Liver (tissue), 9 donors: ENCODE results near the gene FSD1L. TPM values are rescaled to one million over a fixed set of nuclear protein-coding genes. Genes with fewer than 3 reads are reported as not detected.

Experiments
- DNase-seq: peaks from one replicate; pipeline ENCODE4 v3.0.0-alpha.2; 2017; ENCODE audit warnings: low spot score
- H3K27ac ChIP-seq, 2 donors: one replicate each; pipeline ENCODE4 v1.7.0; 2013; ENCODE audit warnings: inconsistent platforms in 2 of 2, low read length in 2 of 2, control low read depth in 1 of 2, low read depth in 1 of 2, mild to moderate bottlenecking in 1 of 2
- H3K27me3 ChIP-seq, 4 donors: one replicate each; pipeline versions ENCODE4 v1.6.1 to v1.7.0; 2013; ENCODE audit warnings: low read length in 3 of 4, inconsistent platforms in 1 of 4, mild to moderate bottlenecking in 1 of 4, moderate library complexity in 1 of 4; ENCODE audit not compliant: control insufficient read depth in 4 of 4, insufficient read depth in 4 of 4
- H3K36me3 ChIP-seq, 4 donors: one replicate each; pipeline versions ENCODE4 v1.6.1 to v1.7.0; 2013; ENCODE audit warnings: low read length in 3 of 4, mild to moderate bottlenecking in 3 of 4, low read depth in 1 of 4, moderate library complexity in 1 of 4; ENCODE audit not compliant: control insufficient read depth in 4 of 4, insufficient read depth in 3 of 4
- H3K4me1 ChIP-seq, 4 donors: one replicate each; pipeline versions ENCODE4 v1.6.1 to v1.7.0; 2013; ENCODE audit warnings: low read length in 3 of 4, mild to moderate bottlenecking in 3 of 4, moderate library complexity in 1 of 4; ENCODE audit not compliant: control insufficient read depth in 4 of 4, insufficient read depth in 4 of 4
- H3K4me3 ChIP-seq, 3 donors: one replicate each; pipeline versions ENCODE4 v1.6.1 to v1.7.0; 2013; ENCODE audit warnings: low read length in 3 of 3, control low read depth in 1 of 3, low read depth in 1 of 3, mild to moderate bottlenecking in 1 of 3
- H3K9ac ChIP-seq, 2 donors: one replicate each; pipeline ENCODE4 v1.7.0; 2013; ENCODE audit warnings: low read length in 2 of 2, mild to moderate bottlenecking in 2 of 2, moderate library complexity in 2 of 2, control low read depth in 1 of 2, low read depth in 1 of 2
- H3K9me3 ChIP-seq, 4 donors: one replicate each; pipeline versions ENCODE4 v1.6.1 to v1.7.0; 2013; ENCODE audit warnings: low read length in 3 of 4; ENCODE audit not compliant: control insufficient read depth in 4 of 4
- EGR1 ChIP-seq, 2 donors: IDR thresholded peaks; 2 replicates each; pipeline ENCODE4 v1.6.1; 2016 to 2018; ENCODE audit warnings: antibody characterized with exemption in 2 of 2, low read depth in 2 of 2
- FOXA1 ChIP-seq: IDR thresholded peaks from 2 replicates; pipeline ENCODE4 v1.6.1; 2016; ENCODE audit warnings: antibody characterized with exemption
- FOXA2 ChIP-seq: IDR thresholded peaks from 2 replicates; pipeline ENCODE4 v1.6.1; 2016; ENCODE audit warnings: antibody characterized with exemption
- GABPA ChIP-seq, 2 donors: IDR thresholded peaks in 1 of 2; conservative IDR thresholded peaks in 1 of 2; 2 replicates each; pipeline ENCODE4 v1.6.1; 2016; ENCODE audit warnings: antibody characterized with exemption in 2 of 2, mild to moderate bottlenecking in 1 of 2, moderate library complexity in 1 of 2
- HNF4A ChIP-seq, 2 donors: conservative IDR thresholded peaks; 2 replicates each; pipeline ENCODE4 v1.6.1; 2016; ENCODE audit warnings: antibody characterized with exemption in 2 of 2, mild to moderate bottlenecking in 2 of 2
- HNF4G ChIP-seq: IDR thresholded peaks from 2 replicates; pipeline ENCODE4 v1.6.1; 2016; ENCODE audit warnings: antibody characterized with exemption
- JUND ChIP-seq, 2 donors: IDR thresholded peaks; 2 replicates each; pipeline ENCODE4 v1.6.1; 2016; ENCODE audit warnings: antibody characterized with exemption in 2 of 2
- NR2F2 ChIP-seq: IDR thresholded peaks from 2 replicates; pipeline ENCODE4 v1.6.1; 2016; ENCODE audit warnings: antibody characterized with exemption
- RAD21 ChIP-seq, 2 donors: IDR thresholded peaks; 2 replicates each; pipeline ENCODE4 v1.6.1; 2016; ENCODE audit warnings: antibody characterized with exemption in 2 of 2, mild to moderate bottlenecking in 2 of 2
- RXRA ChIP-seq, 2 donors: IDR thresholded peaks; 2 replicates each; pipeline ENCODE4 v1.6.1; 2017 to 2018; ENCODE audit warnings: antibody characterized with exemption in 2 of 2, mild to moderate bottlenecking in 1 of 2
- SP1 ChIP-seq: IDR thresholded peaks from 2 replicates; pipeline ENCODE4 v1.6.1; 2018; ENCODE audit warnings: antibody characterized with exemption, mild to moderate bottlenecking
- TAF1 ChIP-seq: conservative IDR thresholded peaks from 2 replicates; pipeline ENCODE4 v1.6.1; 2016; ENCODE audit warnings: antibody characterized with exemption, mild to moderate bottlenecking
- YY1 ChIP-seq: IDR thresholded peaks from 2 replicates; pipeline ENCODE4 v1.6.1; 2016; ENCODE audit warnings: antibody characterized with exemption, mild to moderate bottlenecking
- WGBS: extraction: QIAGEN DNeasy Blood & Tissue Kit; methylation state at CpG from one replicate; pipeline ENCODE4 v1.1.7; 2013; 5-methylcytosine and 5-hydroxymethylcytosine counted together
- polyA plus RNA-seq, 2 donors: library from polyadenylated mRNA; stranded (reverse) in 1 of 2; unstranded in 1 of 2; fragments of 200-250 nt in 1 of 2; fragments of >200 nt in 1 of 2; fragmentation: Nextera tagmentation in 1 of 2; extraction: Ambion mirVana in 1 of 2; gene quantifications; one replicate each; pipeline versions ENCODE4 v1.2.1 to v1.2.3, GENCODE V29; 2013 to 2015
- total RNA-seq, 2 donors: library from RNA; depleted of rRNA; stranded (reverse); fragments of >200 nt; gene quantifications; one replicate each; pipeline ENCODE4 v1.2.3, GENCODE V29; 2014
- TF ChIP-seq, protein P1 (sequence below): IDR thresholded peaks from 2 replicates; pipeline ENCODE4 v1.6.1; 2016; ENCODE audit warnings: antibody characterized with exemption
- TF ChIP-seq, protein P2 (sequence below): IDR thresholded peaks from 2 replicates; pipeline ENCODE4 v1.6.1; 2016; ENCODE audit warnings: antibody characterized with exemption
- donor health status: healthy.
- donor health status: healthy.
- donor health status: healthy.
- donor health status: healthy.
- donor health status: healthy.

The FSD1L gene
- total and polyA plus RNA-seq, 4 donors, result 0.38 to 3.6 (median 1.9) TPM

DNA sequence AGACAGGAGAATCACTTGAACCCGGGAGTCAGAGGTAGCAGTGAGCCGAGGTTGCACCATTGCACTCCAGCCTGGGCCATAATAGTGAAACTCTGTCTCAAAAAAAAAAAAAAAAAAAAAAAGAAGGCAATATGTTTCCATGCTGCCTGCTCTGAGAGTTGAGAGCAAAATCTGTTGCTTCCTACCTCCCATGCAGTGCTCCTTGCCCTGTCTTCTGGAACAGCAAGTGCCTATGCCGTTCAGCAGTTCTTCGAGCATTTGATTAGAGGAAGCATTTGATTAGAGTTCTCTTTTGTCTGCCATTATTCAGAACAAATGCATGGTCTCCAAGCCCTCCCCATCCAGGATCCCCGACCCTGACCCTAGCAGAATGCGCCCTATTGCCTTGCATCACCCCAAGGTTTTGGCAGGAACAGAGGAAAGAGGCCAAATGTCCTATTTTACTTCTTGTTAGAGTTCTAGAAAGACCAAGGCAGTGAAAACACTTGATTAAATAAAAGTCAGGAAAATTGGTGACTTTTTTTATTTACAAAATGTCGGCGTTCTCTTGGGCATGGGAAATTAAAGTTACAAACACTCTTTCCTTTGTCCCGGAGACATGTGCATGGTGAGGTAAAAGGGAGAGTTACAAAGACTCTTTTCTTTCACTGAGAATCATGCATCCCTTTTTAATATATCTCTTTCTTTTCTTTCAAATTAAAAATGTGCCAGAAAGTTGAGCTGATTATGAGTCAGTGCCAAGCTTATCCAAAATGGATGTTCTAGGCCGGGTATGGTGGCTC lies 27.8 kb upstream of the FSD1L start:
- Histone ChIP-seq H3K9me3 (no peaks in the 10 kb centered on the region), H3K4me1 (peaks cover 2 to 46% (median 45%) of the 10 kb centered on the region in 4 donors), H3K27ac (peak overlapping the region; percentile 75 to 90), H3K36me3 (no peaks in the 10 kb centered on the region), H3K4me3 (no peak overlapping the region), H3K27me3 (no peaks in the 10 kb centered on the region), H3K9ac (no peak overlapping the region)
- WGBS, result 43% methylated on average over 10 of the region's 10 CpGs
- no peak for DNase-seq
- peak; percentile 61 for TF ChIP-seq RXRA (IDR thresholded peaks at IDR 0.05)
- peak; percentile 55 to 57 for TF ChIP-seq HNF4A (conservative IDR thresholded peaks at IDR 0.05)
- no peak for TF ChIP-seq SP1
- TF ChIP-seq, protein P1, sequence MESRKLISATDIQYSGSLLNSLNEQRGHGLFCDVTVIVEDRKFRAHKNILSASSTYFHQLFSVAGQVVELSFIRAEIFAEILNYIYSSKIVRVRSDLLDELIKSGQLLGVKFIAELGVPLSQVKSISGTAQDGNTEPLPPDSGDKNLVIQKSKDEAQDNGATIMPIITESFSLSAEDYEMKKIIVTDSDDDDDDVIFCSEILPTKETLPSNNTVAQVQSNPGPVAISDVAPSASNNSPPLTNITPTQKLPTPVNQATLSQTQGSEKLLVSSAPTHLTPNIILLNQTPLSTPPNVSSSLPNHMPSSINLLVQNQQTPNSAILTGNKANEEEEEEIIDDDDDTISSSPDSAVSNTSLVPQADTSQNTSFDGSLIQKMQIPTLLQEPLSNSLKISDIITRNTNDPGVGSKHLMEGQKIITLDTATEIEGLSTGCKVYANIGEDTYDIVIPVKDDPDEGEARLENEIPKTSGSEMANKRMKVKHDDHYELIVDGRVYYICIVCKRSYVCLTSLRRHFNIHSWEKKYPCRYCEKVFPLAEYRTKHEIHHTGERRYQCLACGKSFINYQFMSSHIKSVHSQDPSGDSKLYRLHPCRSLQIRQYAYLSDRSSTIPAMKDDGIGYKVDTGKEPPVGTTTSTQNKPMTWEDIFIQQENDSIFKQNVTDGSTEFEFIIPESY, result no peak
- no peak for TF ChIP-seq HNF4G
- TF ChIP-seq YY1, result peak; percentile 63
- peak in 1 of 2 donors; percentile 14 for TF ChIP-seq JUND (IDR thresholded peaks at IDR 0.05)

DNA sequence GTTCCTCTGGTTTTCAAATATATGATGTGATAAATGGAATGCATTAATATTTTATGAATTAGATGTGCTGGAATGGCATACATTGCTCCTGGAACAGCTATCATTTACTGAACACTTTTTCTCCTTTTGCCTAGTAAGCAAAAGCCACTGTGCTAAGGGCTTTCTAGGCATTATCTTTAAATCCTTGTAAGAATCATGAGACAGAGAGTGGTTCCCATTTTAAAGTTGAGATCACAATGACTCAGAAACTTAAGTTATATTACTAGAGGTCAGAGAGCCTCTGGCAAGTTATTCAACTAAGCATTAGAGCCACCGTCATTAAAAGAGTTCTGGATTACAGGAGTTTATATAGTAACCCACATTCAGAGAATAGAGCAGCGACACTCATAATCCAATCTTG lies 26.7 kb upstream of the FSD1L start:
- no peak for TF ChIP-seq HNF4G
- no peak for TF ChIP-seq RXRA (IDR thresholded peaks at IDR 0.05)
- H3K4me1 ChIP-seq, result peaks cover 4 to 38% (median 38%) of the 10 kb centered on the region in 4 donors
- DNase-seq, result no peak
- H3K27me3 ChIP-seq, result no peaks in the 10 kb centered on the region
- H3K9me3 ChIP-seq, result no peaks in the 10 kb centered on the region
- no peak overlapping the region for H3K27ac ChIP-seq
- WGBS, result 90% methylated on average over 2 of the region's 2 CpGs
- no peaks in the 10 kb centered on the region for H3K36me3 ChIP-seq
- H3K9ac ChIP-seq, result no peak overlapping the region
- H3K4me3 ChIP-seq, result no peak overlapping the region

DNA sequence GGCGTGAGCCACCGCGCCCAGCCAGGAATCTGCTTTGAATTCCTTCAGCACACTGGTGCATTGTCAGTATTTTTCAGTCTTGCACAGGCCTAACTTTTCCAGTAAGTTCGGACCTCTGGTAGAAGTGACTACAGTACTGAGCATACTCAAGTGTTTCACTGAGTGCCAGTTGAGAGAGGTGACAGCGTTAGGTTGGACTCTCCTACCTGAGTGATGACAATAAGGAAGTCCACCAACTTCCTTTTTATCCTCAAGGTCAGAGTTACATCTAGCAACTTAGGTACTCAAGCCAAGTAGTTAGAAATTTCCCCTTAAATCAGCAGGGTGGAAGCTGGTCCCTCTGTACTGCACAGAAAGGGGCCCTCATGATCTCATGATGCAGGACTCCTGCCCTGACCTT lies 26.0 kb upstream of the FSD1L start:
- Histone ChIP-seq H3K27me3 (no peaks in the 10 kb centered on the region), H3K4me1 (peaks cover 4 to 36% (median 32%) of the 10 kb centered on the region in 4 donors), H3K4me3 (no peak overlapping the region), H3K9ac (no peak overlapping the region), H3K9me3 (no peaks in the 10 kb centered on the region), H3K27ac (no peak overlapping the region), H3K36me3 (no peaks in the 10 kb centered on the region)
- TF ChIP-seq TAF1, result no peak
- TF ChIP-seq YY1, result no peak
- no peak for TF ChIP-seq SP1
- TF ChIP-seq, protein P2, sequence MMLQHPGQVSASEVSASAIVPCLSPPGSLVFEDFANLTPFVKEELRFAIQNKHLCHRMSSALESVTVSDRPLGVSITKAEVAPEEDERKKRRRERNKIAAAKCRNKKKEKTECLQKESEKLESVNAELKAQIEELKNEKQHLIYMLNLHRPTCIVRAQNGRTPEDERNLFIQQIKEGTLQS, result no peak
- TF ChIP-seq, protein P1, result no peak
- no peak for TF ChIP-seq RXRA (IDR thresholded peaks at IDR 0.05)
- TF ChIP-seq HNF4A (conservative IDR thresholded peaks at IDR 0.05), result no peak
- TF ChIP-seq GABPA (IDR thresholded peaks at IDR 0.05 in 1 of 2, conservative IDR thresholded peaks at IDR 0.05 in 1 of 2), result no peak
- no peak for TF ChIP-seq RAD21 (IDR thresholded peaks at IDR 0.05)
- TF ChIP-seq FOXA1, result no peak
- no peak for TF ChIP-seq FOXA2
- TF ChIP-seq EGR1 (IDR thresholded peaks at IDR 0.05; ENCODE audit: low read depth in 2 of 2), result no peak
- TF ChIP-seq JUND (IDR thresholded peaks at IDR 0.05), result no peak
- no peak for TF ChIP-seq NR2F2
- WGBS, result 94% methylated on average over 5 of the region's 5 CpGs
- DNase-seq, result no peak
